ENCODE measurements around the gene PTPRC.

- TF ChIP-seq RAD21 (conservative IDR thresholded peaks at IDR 0.05 in 1 of 2, IDR thresholded peaks at IDR 0.05 in 1 of 2), result no peak
- TF ChIP-seq JUN (IDR thresholded peaks at IDR 0.05), result no peak
- no peak for TF ChIP-seq CTCF (IDR thresholded peaks at IDR 0.05)
- TF ChIP-seq REST (IDR thresholded peaks at IDR 0.05), result no peak
- no peak for TF ChIP-seq POLR2A (IDR thresholded peaks at IDR 0.05; ENCODE audit: low read length)
- no peak for TF ChIP-seq RFX5 (IDR thresholded peaks at IDR 0.05)
- TF ChIP-seq BHLHE40 (IDR thresholded peaks at IDR 0.05; ENCODE audit: low read depth, low read length), result no peak
Measured at GRCh38 chr1:198674009-198674408, 35.2 kb downstream of the PTPRC start.
